ENCODE results near the gene HES5. TPM values are rescaled to one million over a fixed set of nuclear protein-coding genes. Genes with fewer than 3 reads are reported as not detected.

The HES5 gene
- total and polyA plus RNA-seq, 10 of the 15 experiments (the other 5 are each of a cell fraction or from before 2014, with no cell fraction given), result 0.12 to 0.15 TPM; not detected in 8

GRCh38 chr1:2519029-2519685 is 10.9 kb downstream of the HES5 start (continued):
- TF ChIP-seq BCL3 (IDR thresholded peaks at IDR 0.05; ENCODE audit: borderline replicate concordance, insufficient read depth, low read depth, low read length, poor library complexity, severe bottlenecking) (no peak), BMI1 (IDR thresholded peaks at IDR 0.05; ENCODE audit: borderline replicate concordance) (no peak), CREB1 (IDR thresholded peaks at IDR 0.05; ENCODE audit: low read depth) (no peak), HSF1 (IDR thresholded peaks at IDR 0.05; ENCODE audit: low read depth, low read length) (no peak), KDM1A (IDR thresholded peaks at IDR 0.05; ENCODE audit: borderline replicate concordance) (no peak), ZNF622 (IDR thresholded peaks at IDR 0.05) (no peak), IKZF2 (IDR thresholded peaks at IDR 0.05) (no peak)

GRCh38 chr1:2518528-2518927 is 11.5 kb downstream of the HES5 start:
- BruUV-seq (replicated peaks), result no TSS peak
- Histone ChIP-seq H3K79me2 (ENCODE audit: control insufficient read depth, insufficient read depth, low read length) (peaks cover 11% of the 10 kb centered on the region), H4K20me1 (ENCODE audit: control insufficient read depth, insufficient read depth) (no peaks in the 10 kb centered on the region), H3K27ac (ENCODE audit: control insufficient read depth, insufficient read depth) (no peak overlapping the region), H3K4me1 (ENCODE audit: control insufficient read depth, insufficient read depth, low read length) (no peaks in the 10 kb centered on the region), H3K4me3 (no peak overlapping the region), H2AFZ (ENCODE audit: control insufficient read depth, low read depth, low read length) (no peak overlapping the region), H3K4me2 (ENCODE audit: control insufficient read depth, insufficient read depth) (no peak overlapping the region), H3K9me3 (replicated peaks; ENCODE audit: control insufficient read depth, insufficient read depth, low read length) (no peaks in the 10 kb centered on the region), H3K36me3 (ENCODE audit: control insufficient read depth in 2 of 2, insufficient read depth in 2 of 2, low read length in 1 of 2) (peaks cover 8 to 53% of the 10 kb centered on the region in 2 experiments; a peak in 3 of 4 replicates), H3K9ac (ENCODE audit: control insufficient read depth, insufficient read depth, low read length) (no peak overlapping the region), H3K27me3 (replicated peaks in 1 of 2; ENCODE audit: control insufficient read depth in 2 of 2, insufficient read depth in 2 of 2, low read length in 1 of 2) (no peaks in the 10 kb centered on the region)
- DNase-seq (ENCODE audit: low read depth, low spot score) (no peak), ATAC-seq (no peak), FAIRE-seq (no peak)
- SMC1A ChIA-PET (ENCODE audit: uncharacterized antibody, unreplicated experiment), result no interaction called here
- in situ Hi-C loops (cut with MboI) (no loop called here), intact Hi-C loops (cut with micrococcal nuclease; ENCODE audit: unreplicated experiment) (no loop called here)
- 97% methylated on average over 21 of the region's 26 CpGs for WGBS (ENCODE audit: insufficient coverage, insufficient replicate concordance, low lambda C conversion rate, missing lambda C conversion rate)
- POLR2A ChIA-PET, result no interaction called here
- RAD21 ChIA-PET (ENCODE audit: unreplicated experiment), result no interaction called here
- CTCF ChIA-PET, result no interaction called here
- TF ChIP-seq SPI1 (IDR thresholded peaks at IDR 0.05; ENCODE audit: borderline replicate concordance, insufficient read depth, low read depth, low read length) (no peak), MEF2A (IDR thresholded peaks at IDR 0.05; ENCODE audit: insufficient read depth, low read depth, low read length) (no peak), ZNF592 (IDR thresholded peaks at IDR 0.05) (no peak), GABPA (IDR thresholded peaks at IDR 0.05; ENCODE audit: low read depth) (no peak)
